Vagina (tissue), 2 donors: ENCODE measurements around the gene TMPRSS4. TPM values are rescaled to one million over a fixed set of nuclear protein-coding genes. Genes with fewer than 3 reads are reported as not detected.

Experiments used
- DNase-seq, 2 donors: peaks; one replicate each; pipeline ENCODE4 v3.0.0-alpha.2; 2017; ENCODE audit errors: extremely low spot score in 2 of 2
- H3K27ac ChIP-seq: fragments of 200-600 bp; sonication (generic); one replicate; pipeline ENCODE4 v1.5.1; 2019
- H3K27me3 ChIP-seq: fragments of 200-600 bp; sonication (generic); one replicate; pipeline ENCODE4 v1.5.1; 2019
- H3K36me3 ChIP-seq, 2 donors: fragments of 200-600 bp; sonication (generic); one replicate each; pipeline ENCODE4 v1.5.1; 2017 to 2019
- H3K4me1 ChIP-seq: fragments of 200-600 bp; sonication (generic); one replicate; pipeline ENCODE4 v1.5.1; 2019
- H3K4me3 ChIP-seq, 2 donors: fragments of 200-600 bp; sonication (generic); 1 replicate in 1 of 2; 2 replicates in 1 of 2; pipeline ENCODE4 v1.5.1; 2016 to 2019
- H3K9me3 ChIP-seq: fragments of 200-600 bp; sonication (generic); one replicate; pipeline ENCODE4 v1.5.1; 2019
- CTCF ChIP-seq, 3 experiments: fragments of 450-650 bp in 2 of 3; fragments of 200-600 bp in 1 of 3; sonication (generic) in 1 of 3; IDR thresholded peaks; one replicate each; pipeline ENCODE4 v1.5.1; 2017 to 2019; ENCODE audit warnings: antibody characterized with exemption in 3 of 3, mild to moderate bottlenecking in 2 of 3, moderate library complexity in 2 of 3
- POLR2A ChIP-seq, 2 donors: fragments of 450-650 bp; IDR thresholded peaks; one replicate each; pipeline ENCODE4 v1.6.1; 2017; ENCODE audit warnings: antibody characterized with exemption in 2 of 2, mild to moderate bottlenecking in 2 of 2, moderate library complexity in 2 of 2
- POLR2AphosphoS5 ChIP-seq, 2 donors: sonication (generic); formaldehyde crosslinking; IDR thresholded peaks; one replicate each; pipeline ENCODE4 v1.9.0; 2017; ENCODE audit warnings: antibody characterized with exemption in 2 of 2, mild to moderate bottlenecking in 2 of 2, low read depth in 1 of 2; ENCODE audit not compliant: insufficient read depth in 1 of 2
- intact Hi-C: fragments of 100-400 bp; cut with DNase I; formaldehyde crosslinking; loops from one replicate; pipeline ENCODE4 v1.15.1; 2023
- total RNA-seq: library from RNA; depleted of rRNA; stranded (reverse); fragments of >200 nt; gene quantifications from one replicate; pipeline ENCODE4 v1.2.3, GENCODE V29; 2016

Gene TMPRSS4
- total RNA-seq, 1 donor from 2014 or later, result 20.9 TPM

GRCh38 chr11:118157186-118157895 is 80.5 kb downstream of the TMPRSS4 start:
- no peak overlapping the region for H3K4me3 ChIP-seq
- TF ChIP-seq POLR2AphosphoS5 (IDR thresholded peaks at IDR 0.05; ENCODE audit: insufficient read depth in 1 of 2, low read depth in 1 of 2), result no peak
- no peak for TF ChIP-seq CTCF (IDR thresholded peaks at IDR 0.05)
- TF ChIP-seq POLR2A (IDR thresholded peaks at IDR 0.05), result no peak
- intact Hi-C loops, result no loop called here
- peaks cover 4% of the 10 kb centered on the region for H3K27me3 ChIP-seq
- peaks cover 11% of the 10 kb centered on the region for H3K4me1 ChIP-seq
- no peaks in the 10 kb centered on the region for H3K36me3 ChIP-seq
- H3K27ac ChIP-seq, result no peak overlapping the region
- DNase-seq, result no peak
- no peaks in the 10 kb centered on the region for H3K9me3 ChIP-seq

- Histone ChIP-seq H3K4me1 (no peaks in the 10 kb centered on the region), H3K36me3 (no peaks in the 10 kb centered on the region), H3K9me3 (no peaks in the 10 kb centered on the region), H3K27me3 (no peaks in the 10 kb centered on the region), H3K4me3 (no peak overlapping the region), H3K27ac (no peak overlapping the region)
- TF ChIP-seq CTCF (IDR thresholded peaks at IDR 0.05), result no peak
- no peak for TF ChIP-seq POLR2A (IDR thresholded peaks at IDR 0.05)
- TF ChIP-seq POLR2AphosphoS5 (IDR thresholded peaks at IDR 0.05; ENCODE audit: insufficient read depth in 1 of 2, low read depth in 1 of 2), result no peak
- no peak for DNase-seq
- intact Hi-C loops, result no loop called here
These were observed 84.9 kb downstream of the TMPRSS4 start for GRCh38 chr11:118161786-118162185.

- Histone ChIP-seq H3K27ac (no peak overlapping the region), H3K4me3 (no peak overlapping the region), H3K9me3 (no peaks in the 10 kb centered on the region), H3K27me3 (no peaks in the 10 kb centered on the region), H3K4me1 (no peaks in the 10 kb centered on the region), H3K36me3 (no peaks in the 10 kb centered on the region)
- intact Hi-C loops, result no loop called here
- DNase-seq, result no peak
- no peak for TF ChIP-seq POLR2A (IDR thresholded peaks at IDR 0.05)
- TF ChIP-seq CTCF (IDR thresholded peaks at IDR 0.05), result no peak
- TF ChIP-seq POLR2AphosphoS5 (IDR thresholded peaks at IDR 0.05; ENCODE audit: insufficient read depth in 1 of 2, low read depth in 1 of 2), result no peak
These were observed 86.0 kb downstream of the TMPRSS4 start for GRCh38 chr11:118162846-118163245.

GRCh38 chr11:118163494-118163893 is 86.6 kb downstream of the TMPRSS4 start:
- TF ChIP-seq POLR2AphosphoS5 (IDR thresholded peaks at IDR 0.05; ENCODE audit: insufficient read depth in 1 of 2, low read depth in 1 of 2) (no peak), POLR2A (IDR thresholded peaks at IDR 0.05) (no peak), CTCF (IDR thresholded peaks at IDR 0.05) (no peak)
- no peaks in the 10 kb centered on the region for H3K36me3 ChIP-seq
- no peaks in the 10 kb centered on the region for H3K27me3 ChIP-seq

GRCh38 chr11:118164885-118165284 is 88.0 kb downstream of the TMPRSS4 start:
- H3K27ac ChIP-seq, result no peak overlapping the region
- no peaks in the 10 kb centered on the region for H3K36me3 ChIP-seq
- intact Hi-C loops, result no loop called here
- TF ChIP-seq POLR2AphosphoS5 (IDR thresholded peaks at IDR 0.05; ENCODE audit: insufficient read depth in 1 of 2, low read depth in 1 of 2), result no peak
- TF ChIP-seq POLR2A (IDR thresholded peaks at IDR 0.05), result no peak
- no peak for TF ChIP-seq CTCF (IDR thresholded peaks at IDR 0.05)
- no peaks in the 10 kb centered on the region for H3K9me3 ChIP-seq
- no peak overlapping the region for H3K4me3 ChIP-seq
- no peak for DNase-seq
- H3K4me1 ChIP-seq, result no peaks in the 10 kb centered on the region
- H3K27me3 ChIP-seq, result no peaks in the 10 kb centered on the region

More at GRCh38 chr11:118163494-118163893, 86.6 kb downstream of the TMPRSS4 start:
- Histone ChIP-seq H3K27ac (no peak overlapping the region), H3K4me3 (no peak overlapping the region), H3K4me1 (no peaks in the 10 kb centered on the region), H3K9me3 (no peaks in the 10 kb centered on the region)
- DNase-seq, result no peak
- intact Hi-C loops, result no loop called here
